Neural crest cell (in vitro differentiated cells): ENCODE data around the gene ANAPC15. TPM values are rescaled to one million over a fixed set of nuclear protein-coding genes. Genes with fewer than 3 reads are reported as not detected.

Experiments used
- DNase-seq: peaks from one replicate; pipeline ENCODE4 v3.0.0; 2021; ENCODE audit warnings: low read depth, mixed read lengths, low spot score
- H3K27ac Mint-ChIP-seq: one replicate; pipeline ENCODE4 v1.8.0; 2021; ENCODE audit warnings: mild to moderate bottlenecking, mixed read lengths; ENCODE audit not compliant: unreplicated experiment
- H3K27me3 Mint-ChIP-seq: 2 replicates; pipeline ENCODE4 v1.8.0; 2021; ENCODE audit warnings: low read depth, mild to moderate bottlenecking, mixed read lengths
- H3K36me3 Mint-ChIP-seq: 2 replicates; pipeline ENCODE4 v1.8.0; 2021; ENCODE audit warnings: low read depth, mild to moderate bottlenecking, mixed read lengths
- H3K4me1 Mint-ChIP-seq: 2 replicates; pipeline ENCODE4 v1.8.0; 2021; ENCODE audit warnings: mixed read lengths
- H3K4me3 Mint-ChIP-seq: one replicate; pipeline ENCODE4 v1.8.0; 2021; ENCODE audit warnings: mild to moderate bottlenecking, mixed read lengths
- H3K9me3 Mint-ChIP-seq: 2 replicates; pipeline ENCODE4 v1.8.0; 2021; ENCODE audit warnings: mixed read lengths
- CTCF ChIP-seq: fragments of 200-600 bp; sonication (generic); conservative IDR thresholded peaks from 2 replicates; pipeline ENCODE4 v1.5.0; 2021; ENCODE audit warnings: antibody characterized with exemption, mild to moderate bottlenecking
- total RNA-seq: library from RNA; stranded (reverse); gene quantifications from 2 replicates; pipeline ENCODE4 v1.2.1, GENCODE V29; 2021

ANAPC15 gene
- total RNA-seq, 1 donor from 2014 or later = 74.5 TPM

DNA sequence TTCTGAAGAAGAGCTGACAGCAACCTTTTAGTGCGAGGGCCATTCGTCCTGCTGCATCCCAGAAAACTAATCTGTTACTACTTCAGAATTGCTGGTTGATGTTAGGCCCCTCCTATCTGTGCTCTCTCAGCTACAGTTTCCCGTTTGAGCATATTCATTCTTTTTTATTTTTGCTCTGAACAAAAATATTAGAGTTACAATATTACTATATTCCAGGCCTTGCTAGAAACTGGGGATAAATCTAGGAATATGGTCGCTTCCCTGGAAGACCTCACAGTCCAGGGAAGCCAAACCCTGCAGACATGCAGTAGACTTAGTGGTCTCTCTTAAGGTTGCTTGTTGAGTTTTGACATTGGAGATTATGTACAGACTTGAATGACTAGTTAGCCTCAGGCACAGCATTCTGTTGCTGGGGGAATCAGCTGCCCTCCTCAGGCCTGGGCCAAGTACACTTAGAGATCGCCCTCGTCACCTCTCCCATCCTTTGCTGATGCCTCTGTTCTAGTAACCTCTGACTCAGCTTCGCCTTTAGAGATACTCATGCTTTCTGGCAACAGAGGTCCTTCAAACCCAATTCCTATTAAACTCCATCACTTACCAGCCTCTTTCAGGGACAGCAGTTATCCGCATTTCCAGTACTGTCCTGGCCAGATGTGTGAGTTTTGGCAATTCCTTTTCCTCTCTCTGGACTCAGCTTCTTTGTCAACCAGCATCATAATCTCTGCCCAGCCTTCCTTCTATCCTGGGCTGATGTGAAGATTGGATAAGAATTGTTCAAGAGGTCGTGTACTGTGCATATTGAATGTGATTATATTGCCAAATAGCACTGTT is 698 bp upstream of the ANAPC15 start:
- peaks cover 28% of the 10 kb centered on the region for H3K4me1 Mint-ChIP-seq
- TF ChIP-seq CTCF = no peak
- peak overlapping the region; percentile 96 for H3K4me3 Mint-ChIP-seq
- no peak for DNase-seq
- H3K27ac Mint-ChIP-seq = peak overlapping the region; percentile 99
- peaks cover 2% of the 10 kb centered on the region for H3K9me3 Mint-ChIP-seq
- peaks cover 28% of the 10 kb centered on the region for H3K27me3 Mint-ChIP-seq
- H3K36me3 Mint-ChIP-seq = no peaks in the 10 kb centered on the region

DNA sequence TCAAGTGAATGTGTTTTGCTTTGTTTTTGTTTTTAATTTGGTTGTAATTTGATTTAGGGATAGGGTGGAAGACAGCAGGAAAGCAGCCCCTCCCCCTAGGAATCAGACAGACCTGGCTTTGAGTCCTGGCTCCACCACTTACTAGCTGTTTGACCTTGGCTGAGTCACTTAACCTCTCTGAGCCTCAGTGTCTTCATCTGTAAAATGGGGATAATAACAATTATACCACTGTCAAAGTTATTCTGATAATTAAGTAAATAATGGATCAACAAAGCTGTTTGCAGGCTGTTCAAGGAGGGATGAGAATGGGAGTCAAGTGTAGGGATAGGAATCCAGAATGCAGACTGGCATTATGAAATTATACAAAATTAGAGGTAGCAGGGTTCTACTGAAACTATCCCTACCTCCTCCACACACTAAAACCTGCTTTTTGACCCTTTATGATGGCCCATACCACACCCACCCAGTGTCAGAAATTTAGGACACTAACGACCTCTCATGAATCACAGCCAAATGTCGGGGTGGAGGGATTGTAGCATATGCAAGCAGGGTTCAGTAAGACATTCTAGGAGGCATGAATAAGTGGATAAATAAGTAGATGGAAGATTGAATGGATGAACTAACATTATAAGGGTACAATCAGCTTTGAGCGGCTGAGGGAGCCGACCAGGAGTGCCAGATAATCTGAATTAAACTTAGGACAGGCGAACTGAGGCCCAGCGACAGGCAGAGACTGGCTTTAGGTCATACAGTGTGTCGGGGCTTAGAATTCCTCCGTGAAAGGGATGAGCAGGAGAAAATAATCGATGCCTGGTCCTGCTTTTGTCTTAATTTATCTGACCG is 974 bp downstream of the ANAPC15 start:
- DNase-seq = no peak
- TF ChIP-seq CTCF = no peak
- Mint-ChIP-seq H3K27me3 (peaks cover 21% of the 10 kb centered on the region), H3K4me3 (peak overlapping the region; percentile 96), H3K9me3 (peaks cover 2% of the 10 kb centered on the region), H3K27ac (peak overlapping the region; percentile 99), H3K4me1 (peaks cover 28% of the 10 kb centered on the region), H3K36me3 (no peaks in the 10 kb centered on the region)

- H3K27ac Mint-ChIP-seq = peak within 1 kb of the TSS; percentile 8
Observed at GRCh38 chr11:72105888-72106287, 6.6 kb downstream of the ANAPC15 start, which contains the start of gene TOMT. Gene TOMT, plus strand, starts transcription at chr11:72105924. Its CDS starts 28 bp downstream, at chr11:72105952.

GRCh38 chr11:72103754-72104167 is 8.7 kb downstream of the ANAPC15 start:
- peak overlapping the region; percentile 89 for H3K4me3 Mint-ChIP-seq
- H3K36me3 Mint-ChIP-seq = peaks cover 6% of the 10 kb centered on the region
- H3K9me3 Mint-ChIP-seq = peaks cover 3% of the 10 kb centered on the region
- peak; percentile 46 for TF ChIP-seq CTCF
- no peak for DNase-seq
- H3K27ac Mint-ChIP-seq = peak overlapping the region; percentile 81
- peaks cover 37% of the 10 kb centered on the region for H3K4me1 Mint-ChIP-seq
- H3K27me3 Mint-ChIP-seq = no peaks in the 10 kb centered on the region

More at GRCh38 chr11:72105888-72106287, 6.6 kb downstream of the ANAPC15 start, which contains the start of gene TOMT:
- Mint-ChIP-seq H3K4me1 (peaks cover 32% of the 10 kb centered on the region), H3K4me3 (peak within 1 kb of the TSS; percentile 52), H3K27me3 (no peaks in the 10 kb centered on the region), H3K36me3 (peaks cover 4% of the 10 kb centered on the region), H3K9me3 (peaks cover 3% of the 10 kb centered on the region)
- no peak for DNase-seq
- no peak for TF ChIP-seq CTCF

- peak within 1 kb of the TSS; percentile 89 for H3K4me3 Mint-ChIP-seq
- H3K27me3 Mint-ChIP-seq = no peaks in the 10 kb centered on the region
- peaks cover 6% of the 10 kb centered on the region for H3K36me3 Mint-ChIP-seq
- peaks cover 37% of the 10 kb centered on the region for H3K4me1 Mint-ChIP-seq
- H3K27ac Mint-ChIP-seq = peak within 1 kb of the TSS; percentile 93
- peaks cover 3% of the 10 kb centered on the region for H3K9me3 Mint-ChIP-seq
- DNase-seq = peak; percentile 94
- peak; percentile 66 for TF ChIP-seq CTCF
Observed at GRCh38 chr11:72102946-72103753, 9.3 kb downstream of the ANAPC15 start, which contains the start of gene LAMTOR1. Gene LAMTOR1, minus strand, starts transcription at chr11:72103297. Its CDS starts 73 bp downstream, at chr11:72103224.
